ENCODE results near the gene TLE3.
A peak's percentile ranks its signal among the peaks of the same experiment; 100 is the strongest.

The TLE3 gene

DNA sequence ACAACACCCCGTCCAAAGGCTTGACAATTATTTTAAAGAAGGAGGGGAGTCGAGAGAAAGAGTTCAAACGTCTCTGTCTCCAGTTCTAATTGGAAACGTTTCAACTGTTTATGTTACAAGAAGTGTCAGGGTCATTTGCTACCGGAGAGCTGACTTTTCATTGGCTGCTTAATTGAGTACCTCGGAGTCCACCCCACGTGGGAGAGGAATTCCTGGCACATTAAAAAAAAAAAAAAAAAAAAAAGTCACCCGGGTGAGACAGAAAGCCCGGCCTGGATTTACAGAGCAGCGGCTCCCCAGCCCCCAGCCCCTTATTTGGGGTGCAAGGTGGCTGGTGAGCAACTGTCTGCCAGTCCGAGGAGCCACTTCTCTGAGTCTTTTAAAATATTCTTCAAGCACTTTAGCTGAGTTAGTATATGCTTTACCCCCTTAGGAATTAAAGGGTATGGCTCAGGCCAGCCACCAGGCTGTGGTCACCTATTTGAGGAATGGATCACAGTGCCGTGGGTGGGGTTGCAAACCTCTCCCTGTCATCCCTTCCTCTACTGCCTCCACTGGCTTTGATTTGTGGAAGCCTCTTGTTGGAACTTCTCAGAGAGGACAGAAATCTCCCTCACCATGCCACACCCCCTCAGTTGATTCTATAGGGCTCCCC, 3.9 kb upstream of the TLE3 start:
- peak; percentile 1; the same call in 1 of the 3 replicates for ATAC-seq
- no peak for TF ChIP-seq ZC3H10 (CRISPR knock-in tag; IDR thresholded peaks at IDR 0.05)
- TF ChIP-seq GLIS3 (CRISPR knock-in tag; IDR thresholded peaks at IDR 0.05): no peak
- TF ChIP-seq, protein P1, sequence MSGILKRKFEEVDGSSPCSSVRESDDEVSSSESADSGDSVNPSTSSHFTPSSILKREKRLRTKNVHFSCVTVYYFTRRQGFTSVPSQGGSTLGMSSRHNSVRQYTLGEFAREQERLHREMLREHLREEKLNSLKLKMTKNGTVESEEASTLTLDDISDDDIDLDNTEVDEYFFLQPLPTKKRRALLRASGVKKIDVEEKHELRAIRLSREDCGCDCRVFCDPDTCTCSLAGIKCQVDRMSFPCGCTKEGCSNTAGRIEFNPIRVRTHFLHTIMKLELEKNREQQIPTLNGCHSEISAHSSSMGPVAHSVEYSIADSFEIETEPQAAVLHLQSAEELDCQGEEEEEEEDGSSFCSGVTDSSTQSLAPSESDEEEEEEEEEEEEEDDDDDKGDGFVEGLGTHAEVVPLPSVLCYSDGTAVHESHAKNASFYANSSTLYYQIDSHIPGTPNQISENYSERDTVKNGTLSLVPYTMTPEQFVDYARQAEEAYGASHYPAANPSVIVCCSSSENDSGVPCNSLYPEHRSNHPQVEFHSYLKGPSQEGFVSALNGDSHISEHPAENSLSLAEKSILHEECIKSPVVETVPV (CRISPR knock-in tag; IDR thresholded peaks at IDR 0.05): no peak
- TF ChIP-seq TCF4 (CRISPR knock-in tag; IDR thresholded peaks at IDR 0.05; ENCODE audit: borderline replicate concordance): no peak
- TF ChIP-seq, protein P2, sequence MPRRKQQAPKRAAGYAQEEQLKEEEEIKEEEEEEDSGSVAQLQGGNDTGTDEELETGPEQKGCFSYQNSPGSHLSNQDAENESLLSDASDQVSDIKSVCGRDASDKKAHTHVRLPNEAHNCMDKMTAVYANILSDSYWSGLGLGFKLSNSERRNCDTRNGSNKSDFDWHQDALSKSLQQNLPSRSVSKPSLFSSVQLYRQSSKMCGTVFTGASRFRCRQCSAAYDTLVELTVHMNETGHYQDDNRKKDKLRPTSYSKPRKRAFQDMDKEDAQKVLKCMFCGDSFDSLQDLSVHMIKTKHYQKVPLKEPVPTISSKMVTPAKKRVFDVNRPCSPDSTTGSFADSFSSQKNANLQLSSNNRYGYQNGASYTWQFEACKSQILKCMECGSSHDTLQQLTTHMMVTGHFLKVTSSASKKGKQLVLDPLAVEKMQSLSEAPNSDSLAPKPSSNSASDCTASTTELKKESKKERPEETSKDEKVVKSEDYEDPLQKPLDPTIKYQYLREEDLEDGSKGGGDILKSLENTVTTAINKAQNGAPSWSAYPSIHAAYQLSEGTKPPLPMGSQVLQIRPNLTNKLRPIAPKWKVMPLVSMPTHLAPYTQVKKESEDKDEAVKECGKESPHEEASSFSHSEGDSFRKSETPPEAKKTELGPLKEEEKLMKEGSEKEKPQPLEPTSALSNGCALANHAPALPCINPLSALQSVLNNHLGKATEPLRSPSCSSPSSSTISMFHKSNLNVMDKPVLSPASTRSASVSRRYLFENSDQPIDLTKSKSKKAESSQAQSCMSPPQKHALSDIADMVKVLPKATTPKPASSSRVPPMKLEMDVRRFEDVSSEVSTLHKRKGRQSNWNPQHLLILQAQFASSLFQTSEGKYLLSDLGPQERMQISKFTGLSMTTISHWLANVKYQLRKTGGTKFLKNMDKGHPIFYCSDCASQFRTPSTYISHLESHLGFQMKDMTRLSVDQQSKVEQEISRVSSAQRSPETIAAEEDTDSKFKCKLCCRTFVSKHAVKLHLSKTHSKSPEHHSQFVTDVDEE (CRISPR knock-in tag; IDR thresholded peaks at IDR 0.05): no peak
- no peak for TF ChIP-seq BACH2 (CRISPR knock-in tag; IDR thresholded peaks at IDR 0.05; ENCODE audit: borderline replicate concordance)
- TF ChIP-seq ZFP30 (CRISPR knock-in tag; IDR thresholded peaks at IDR 0.05): no peak
- no peak for TF ChIP-seq ZNF565 (CRISPR knock-in tag; conservative IDR thresholded peaks at IDR 0.05; ENCODE audit: low read depth)
- TF ChIP-seq ISL1 (CRISPR knock-in tag; IDR thresholded peaks at IDR 0.05): no peak
- TF ChIP-seq, protein P3, sequence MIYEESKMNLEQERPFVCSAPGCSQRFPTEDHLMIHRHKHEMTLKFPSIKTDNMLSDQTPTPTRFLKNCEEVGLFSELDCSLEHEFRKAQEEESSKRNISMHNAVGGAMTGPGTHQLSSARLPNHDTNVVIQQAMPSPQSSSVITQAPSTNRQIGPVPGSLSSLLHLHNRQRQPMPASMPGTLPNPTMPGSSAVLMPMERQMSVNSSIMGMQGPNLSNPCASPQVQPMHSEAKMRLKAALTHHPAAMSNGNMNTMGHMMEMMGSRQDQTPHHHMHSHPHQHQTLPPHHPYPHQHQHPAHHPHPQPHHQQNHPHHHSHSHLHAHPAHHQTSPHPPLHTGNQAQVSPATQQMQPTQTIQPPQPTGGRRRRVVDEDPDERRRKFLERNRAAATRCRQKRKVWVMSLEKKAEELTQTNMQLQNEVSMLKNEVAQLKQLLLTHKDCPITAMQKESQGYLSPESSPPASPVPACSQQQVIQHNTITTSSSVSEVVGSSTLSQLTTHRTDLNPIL (CRISPR knock-in tag; IDR thresholded peaks at IDR 0.05; ENCODE audit: low read depth): no peak
- TF ChIP-seq ZNF70 (CRISPR knock-in tag; IDR thresholded peaks at IDR 0.05): no peak
- TF ChIP-seq, protein P4, sequence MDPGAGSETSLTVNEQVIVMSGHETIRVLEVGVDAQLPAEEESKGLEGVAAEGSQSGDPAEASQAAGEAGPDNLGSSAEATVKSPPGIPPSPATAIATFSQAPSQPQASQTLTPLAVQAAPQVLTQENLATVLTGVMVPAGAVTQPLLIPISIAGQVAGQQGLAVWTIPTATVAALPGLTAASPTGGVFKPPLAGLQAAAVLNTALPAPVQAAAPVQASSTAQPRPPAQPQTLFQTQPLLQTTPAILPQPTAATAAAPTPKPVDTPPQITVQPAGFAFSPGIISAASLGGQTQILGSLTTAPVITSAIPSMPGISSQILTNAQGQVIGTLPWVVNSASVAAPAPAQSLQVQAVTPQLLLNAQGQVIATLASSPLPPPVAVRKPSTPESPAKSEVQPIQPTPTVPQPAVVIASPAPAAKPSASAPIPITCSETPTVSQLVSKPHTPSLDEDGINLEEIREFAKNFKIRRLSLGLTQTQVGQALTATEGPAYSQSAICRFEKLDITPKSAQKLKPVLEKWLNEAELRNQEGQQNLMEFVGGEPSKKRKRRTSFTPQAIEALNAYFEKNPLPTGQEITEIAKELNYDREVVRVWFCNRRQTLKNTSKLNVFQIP (CRISPR knock-in tag; IDR thresholded peaks at IDR 0.05; ENCODE audit: borderline replicate concordance, low read depth): no peak
- TF ChIP-seq PPARA (CRISPR knock-in tag; IDR thresholded peaks at IDR 0.05; ENCODE audit: borderline replicate concordance): no peak
- TF ChIP-seq RARB (CRISPR knock-in tag; IDR thresholded peaks at IDR 0.05): no peak
- no peak for TF ChIP-seq ZFP3 (CRISPR knock-in tag; IDR thresholded peaks at IDR 0.05)
- no peak for TF ChIP-seq ARNTL (CRISPR knock-in tag; IDR thresholded peaks at IDR 0.05; ENCODE audit: borderline replicate concordance, low read depth)
- TF ChIP-seq ZNF8 (CRISPR knock-in tag; IDR thresholded peaks at IDR 0.05): no peak

DNA sequence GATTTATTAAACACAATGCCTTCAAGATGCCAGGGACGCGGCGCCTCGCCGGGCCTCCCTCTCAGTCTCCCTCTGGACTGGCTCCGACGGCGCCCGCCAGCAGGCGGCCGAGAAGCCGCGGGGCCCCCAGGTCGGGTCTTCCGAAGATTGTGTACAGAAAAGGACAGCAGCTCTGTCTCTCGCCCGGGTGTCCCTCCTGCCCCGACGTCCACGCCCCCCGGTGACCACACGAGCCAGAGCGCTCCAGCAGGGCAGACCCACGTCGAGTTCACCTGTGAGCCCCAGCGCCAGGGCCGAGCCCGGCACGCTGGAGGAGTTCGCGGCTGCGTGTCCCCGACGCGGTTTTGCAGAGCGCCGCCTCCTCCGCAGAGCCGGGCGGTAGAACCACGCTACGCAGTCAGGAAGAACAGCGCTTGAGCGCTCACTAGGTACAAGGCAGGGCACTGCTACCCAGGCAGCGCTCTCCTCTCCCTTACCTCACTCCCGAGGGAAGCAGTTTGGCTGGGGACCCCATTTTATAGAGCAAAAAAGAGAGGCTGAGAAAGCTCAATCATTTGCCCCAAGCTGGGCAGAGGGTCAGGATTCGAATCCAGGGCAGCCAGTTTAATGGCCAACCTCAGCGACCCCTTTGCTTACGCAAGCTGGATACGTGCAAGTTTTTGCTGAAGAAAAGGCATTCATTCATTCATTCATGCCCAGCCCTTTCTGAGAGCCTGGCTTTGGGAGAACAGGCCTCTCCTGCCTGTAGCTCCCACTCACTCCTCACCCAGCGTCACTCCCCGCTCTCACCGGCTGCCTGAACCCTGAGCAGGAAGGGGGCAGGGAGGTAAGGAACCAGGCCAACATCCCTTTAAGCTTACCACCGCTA, 3.0 kb upstream of the TLE3 start:
- peak; percentile 9 for ATAC-seq
- TF ChIP-seq ZNF70 (CRISPR knock-in tag; IDR thresholded peaks at IDR 0.05) (no peak), ZFP3 (CRISPR knock-in tag; IDR thresholded peaks at IDR 0.05) (0 out of 2 replicates have a peak, but pooled peaks have one; percentile 8)

DNA sequence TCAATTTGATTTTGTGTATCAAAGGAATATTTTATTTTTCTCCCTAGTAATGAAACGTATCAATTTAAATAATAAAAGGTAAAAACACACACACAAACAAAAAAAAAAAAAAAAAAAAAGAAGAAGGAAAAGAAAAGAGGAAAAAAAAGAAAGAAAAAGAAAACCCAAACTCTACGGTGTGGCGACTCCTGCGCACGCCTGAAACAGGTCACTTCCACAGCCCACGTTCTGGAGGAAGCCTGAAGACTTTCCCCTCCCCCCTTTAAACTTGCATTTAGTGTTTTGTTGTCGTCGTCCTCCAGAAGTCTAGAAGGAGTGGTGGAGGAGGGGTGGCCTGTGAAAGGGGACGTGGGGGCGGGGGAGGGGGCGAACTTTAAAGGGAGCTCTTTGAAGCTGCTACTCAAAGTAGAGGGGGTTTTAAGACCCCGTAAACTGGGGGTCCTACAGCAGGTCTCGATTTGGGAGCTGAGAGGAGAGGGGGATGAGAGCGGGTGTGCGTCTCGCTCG, 2.3 kb upstream of the TLE3 start:
- ATAC-seq: no peak
- TF ChIP-seq GLIS3 (CRISPR knock-in tag; IDR thresholded peaks at IDR 0.05): no peak
- no peak for TF ChIP-seq OSR1 (CRISPR knock-in tag; IDR thresholded peaks at IDR 0.05)
- no peak for TF ChIP-seq ZNF8 (CRISPR knock-in tag; IDR thresholded peaks at IDR 0.05)
- TF ChIP-seq PPARA (CRISPR knock-in tag; IDR thresholded peaks at IDR 0.05; ENCODE audit: borderline replicate concordance): no peak
- TF ChIP-seq, protein P1 (CRISPR knock-in tag; IDR thresholded peaks at IDR 0.05): no peak
- no peak for TF ChIP-seq CSDC2 (CRISPR knock-in tag; IDR thresholded peaks at IDR 0.05)
- TF ChIP-seq, protein P5, sequence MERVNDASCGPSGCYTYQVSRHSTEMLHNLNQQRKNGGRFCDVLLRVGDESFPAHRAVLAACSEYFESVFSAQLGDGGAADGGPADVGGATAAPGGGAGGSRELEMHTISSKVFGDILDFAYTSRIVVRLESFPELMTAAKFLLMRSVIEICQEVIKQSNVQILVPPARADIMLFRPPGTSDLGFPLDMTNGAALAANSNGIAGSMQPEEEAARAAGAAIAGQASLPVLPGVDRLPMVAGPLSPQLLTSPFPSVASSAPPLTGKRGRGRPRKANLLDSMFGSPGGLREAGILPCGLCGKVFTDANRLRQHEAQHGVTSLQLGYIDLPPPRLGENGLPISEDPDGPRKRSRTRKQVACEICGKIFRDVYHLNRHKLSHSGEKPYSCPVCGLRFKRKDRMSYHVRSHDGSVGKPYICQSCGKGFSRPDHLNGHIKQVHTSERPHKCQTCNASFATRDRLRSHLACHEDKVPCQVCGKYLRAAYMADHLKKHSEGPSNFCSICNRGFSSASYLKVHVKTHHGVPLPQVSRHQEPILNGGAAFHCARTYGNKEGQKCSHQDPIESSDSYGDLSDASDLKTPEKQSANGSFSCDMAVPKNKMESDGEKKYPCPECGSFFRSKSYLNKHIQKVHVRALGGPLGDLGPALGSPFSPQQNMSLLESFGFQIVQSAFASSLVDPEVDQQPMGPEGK (CRISPR knock-in tag; IDR thresholded peaks at IDR 0.05; ENCODE audit: borderline replicate concordance): no peak

Measured in SK-N-SH treated with all-trans-retinoic acid at 6 μM for 48 hours (cell line).